ENCODE results near the gene GRIK5.

GRCh38 chr19:42080764-42081375 is 10.9 kb upstream of the GRIK5 start:
- TF ChIP-seq EZH2 (IDR thresholded peaks at IDR 0.05) (no peak), POLR2AphosphoS5 (IDR thresholded peaks at IDR 0.05; ENCODE audit: borderline replicate concordance, low read depth, low read length) (no peak), FOXP2 (optimal IDR thresholded peaks at IDR 0.05; ENCODE audit: control extremely low read depth, extremely low read length, insufficient read depth) (no peak)
